HG03064 (cell line): ENCODE results near the gene SFMBT1.

Experiments
- ATAC-seq: cut with Tn5 transposase; IDR thresholded peaks from one replicate; pipeline ENCODE4 v1.9.1; 2021; ENCODE audit warnings: low read depth; ENCODE audit not compliant: unreplicated experiment

SFMBT1 gene

GRCh38 chr3:52925405-52926313 is 120.2 kb downstream of the SFMBT1 start:
- no peak for ATAC-seq

DNA sequence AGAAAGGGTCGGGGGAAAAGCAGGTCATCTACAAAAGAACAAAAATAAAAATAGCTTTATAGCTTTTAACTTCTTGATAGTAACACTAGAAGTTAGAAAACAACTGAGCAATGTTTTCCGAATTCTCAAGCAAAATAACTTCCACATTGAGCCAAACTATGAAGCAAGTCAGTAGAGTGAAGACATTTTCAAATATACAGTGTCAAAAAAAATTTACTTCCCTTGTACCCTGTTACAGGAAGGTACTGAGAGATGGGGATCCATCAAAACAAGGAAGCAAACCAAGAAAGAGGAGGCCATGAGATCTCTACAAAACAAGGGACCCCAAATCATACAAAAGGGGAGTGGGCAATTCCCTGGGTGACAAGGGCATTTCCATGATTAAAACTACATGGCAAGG is 121.9 kb downstream of the SFMBT1 start:
- ATAC-seq: no peak

GRCh38 chr3:52920841-52921240 is 125.0 kb downstream of the SFMBT1 start:
- no peak for ATAC-seq

GRCh38 chr3:52917044-52917443 is 128.8 kb downstream of the SFMBT1 start:
- no peak for ATAC-seq

DNA sequence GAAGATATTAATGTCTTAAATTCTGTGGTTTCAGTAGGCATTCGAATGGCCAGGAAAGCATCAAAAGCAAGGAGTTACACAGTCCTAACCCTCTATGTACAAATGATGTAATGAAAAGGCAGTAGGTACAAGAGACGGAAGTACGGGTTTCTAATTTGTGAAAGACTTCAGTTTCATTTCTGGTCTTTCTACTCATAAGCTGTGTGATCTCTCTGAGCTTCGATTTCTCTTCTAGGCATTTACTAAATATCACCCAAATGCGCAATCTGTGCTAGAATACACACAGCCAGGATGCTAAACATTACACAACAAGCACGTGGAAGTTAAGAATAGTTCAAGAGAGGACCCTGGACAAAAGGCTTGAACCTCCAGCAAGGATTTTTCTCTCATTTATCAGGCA is 130.6 kb downstream of the SFMBT1 start:
- no peak for ATAC-seq

- no peak for ATAC-seq
Observed at GRCh38 chr3:52912885-52913731, 132.8 kb downstream of the SFMBT1 start.

DNA sequence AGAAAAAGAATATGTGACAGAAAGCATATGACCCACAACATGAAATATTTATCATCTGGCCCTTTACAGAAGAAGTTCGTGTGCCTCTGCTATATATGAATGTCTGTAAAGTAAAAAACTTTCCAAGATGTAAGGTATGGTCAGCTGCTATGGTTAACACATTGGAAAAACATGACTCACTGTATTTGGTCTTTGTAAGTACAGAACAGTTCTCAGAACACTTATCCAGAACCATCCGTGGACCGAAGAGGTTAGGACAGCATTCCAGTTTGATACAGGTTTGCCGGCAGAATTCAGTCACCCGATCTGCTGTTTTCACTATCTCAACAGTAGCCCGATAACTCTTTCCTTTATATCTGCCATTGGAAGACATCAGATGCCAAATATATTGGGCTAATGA is 135.1 kb downstream of the SFMBT1 start:
- ATAC-seq: no peak

GRCh38 chr3:52907497-52907896 is 138.4 kb downstream of the SFMBT1 start:
- ATAC-seq: no peak

GRCh38 chr3:52904552-52904951 is 141.3 kb downstream of the SFMBT1 start:
- ATAC-seq: no peak

DNA sequence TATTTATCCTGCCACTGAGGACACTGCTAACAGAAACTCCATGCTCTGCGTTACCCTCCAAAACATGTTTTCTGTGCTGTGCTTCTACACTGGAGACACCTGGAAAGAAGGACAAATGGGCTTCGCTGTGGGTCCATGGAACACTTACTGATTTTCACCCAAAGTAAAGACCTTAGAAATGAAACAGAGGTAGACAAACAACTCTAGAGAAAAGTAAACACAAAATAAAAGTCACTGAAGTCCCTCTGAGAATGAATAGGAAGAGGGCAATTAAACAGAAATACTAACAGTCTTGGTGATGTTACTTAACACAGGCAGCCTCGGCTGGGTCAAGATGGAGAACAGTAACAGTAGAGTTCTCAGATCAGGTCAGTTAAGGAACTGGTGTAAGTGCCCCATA is 141.9 kb downstream of the SFMBT1 start:
- no peak for ATAC-seq

GRCh38 chr3:52897130-52898122 is 148.4 kb downstream of the SFMBT1 start, which contains the start of gene STIMATE:
STIMATE (minus strand) TSS chr3:52897548; CDS start chr3:52897450, 98 bp downstream.
- ATAC-seq: peak; percentile 84

DNA sequence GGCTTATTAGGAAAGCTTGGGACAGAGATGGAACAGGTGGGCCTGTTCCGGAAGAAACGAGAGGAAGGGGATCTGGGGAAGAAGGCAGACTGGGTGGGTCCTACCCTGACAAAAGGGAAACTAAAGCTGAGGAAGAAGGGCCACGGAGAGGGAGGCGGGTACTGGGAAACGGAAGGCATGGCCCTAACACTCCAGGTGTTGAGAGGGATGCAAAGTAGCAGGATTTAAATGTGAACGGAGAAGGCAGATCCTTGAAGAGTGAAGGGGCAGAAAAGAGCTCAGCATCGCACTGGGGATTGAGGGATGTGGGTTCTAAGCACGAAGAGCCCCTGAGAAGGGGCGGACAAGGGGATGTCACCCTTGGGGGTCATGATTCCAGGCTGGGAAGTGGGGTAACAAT is 149.3 kb downstream of the SFMBT1 start:
- no peak for ATAC-seq

- no peak for ATAC-seq
Observed at GRCh38 chr3:52896151-52896550, 149.7 kb downstream of the SFMBT1 start.

- ATAC-seq: no peak
Observed at GRCh38 chr3:52895418-52895817, 150.5 kb downstream of the SFMBT1 start.

DNA sequence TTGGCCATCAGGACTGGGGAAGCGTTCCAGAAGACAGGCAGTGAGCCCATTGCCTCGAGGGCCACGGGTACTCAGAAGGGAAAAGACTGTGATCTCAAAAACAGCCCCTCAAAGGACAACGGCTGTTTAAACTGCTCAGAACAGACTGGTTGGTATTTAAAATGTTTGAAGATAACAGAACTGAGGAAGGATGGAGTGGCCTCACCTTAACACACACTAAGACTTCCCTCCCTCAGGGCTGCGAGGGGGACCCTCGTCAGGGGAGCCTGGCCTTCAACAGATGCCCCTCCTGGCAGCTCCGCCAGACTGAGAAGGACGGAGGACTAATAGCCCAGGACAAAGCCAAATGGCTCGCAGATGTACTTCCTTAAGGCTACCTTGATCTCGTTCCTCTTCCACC is 151.1 kb downstream of the SFMBT1 start:
- ATAC-seq: no peak

DNA sequence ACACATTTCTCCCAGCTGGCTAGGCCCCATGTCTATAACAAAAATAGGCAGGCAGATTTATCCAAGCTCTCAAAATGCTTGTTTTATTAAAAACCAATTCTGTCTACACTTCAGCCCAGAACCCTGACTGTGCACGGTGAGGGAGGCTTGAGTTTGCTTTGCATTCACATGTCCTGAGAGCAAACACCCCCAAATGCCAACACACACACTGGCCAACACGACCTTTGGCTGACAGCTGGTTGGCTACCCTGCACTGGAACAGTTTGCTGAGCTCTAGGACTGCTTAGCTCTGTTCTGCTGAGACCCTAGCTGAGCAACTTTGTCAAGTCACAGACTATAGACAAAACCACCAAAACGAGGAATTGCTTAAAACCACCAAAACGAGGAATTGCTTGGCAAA is 152.2 kb downstream of the SFMBT1 start:
- ATAC-seq: no peak

DNA sequence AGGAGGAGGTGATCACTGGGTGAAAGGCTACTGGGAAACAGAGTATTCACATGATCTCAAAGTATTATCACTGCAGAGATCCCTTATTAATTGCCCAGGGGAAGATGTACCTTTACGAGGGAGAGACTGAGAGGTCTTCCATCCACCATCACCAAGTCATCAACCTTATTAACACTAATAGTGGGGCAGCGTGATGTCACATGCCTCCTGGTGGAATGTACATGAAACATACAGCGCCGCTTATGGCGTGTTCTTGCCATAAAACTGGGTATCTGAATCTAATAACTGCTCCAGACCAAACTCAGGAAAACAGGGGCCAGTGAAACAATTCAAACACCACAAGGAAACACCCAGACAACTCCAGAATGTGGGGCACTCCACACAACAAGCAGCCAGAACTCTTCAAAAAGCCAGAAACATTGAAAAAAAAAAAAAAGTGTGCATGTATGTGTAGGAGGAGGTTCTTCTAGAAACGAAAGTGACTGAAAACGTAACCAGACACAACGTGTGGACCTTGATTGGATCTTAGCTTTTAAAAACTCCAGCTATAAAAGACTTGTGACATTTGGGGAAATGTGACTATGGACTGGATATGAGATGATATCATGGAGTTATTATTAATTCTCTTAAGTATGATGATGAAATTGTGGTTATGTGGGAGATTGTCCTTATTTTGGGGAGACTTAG is 153.1 kb downstream of the SFMBT1 start:
- ATAC-seq: no peak

GRCh38 chr3:52892290-52892624 is 153.6 kb downstream of the SFMBT1 start:
- ATAC-seq: no peak

DNA sequence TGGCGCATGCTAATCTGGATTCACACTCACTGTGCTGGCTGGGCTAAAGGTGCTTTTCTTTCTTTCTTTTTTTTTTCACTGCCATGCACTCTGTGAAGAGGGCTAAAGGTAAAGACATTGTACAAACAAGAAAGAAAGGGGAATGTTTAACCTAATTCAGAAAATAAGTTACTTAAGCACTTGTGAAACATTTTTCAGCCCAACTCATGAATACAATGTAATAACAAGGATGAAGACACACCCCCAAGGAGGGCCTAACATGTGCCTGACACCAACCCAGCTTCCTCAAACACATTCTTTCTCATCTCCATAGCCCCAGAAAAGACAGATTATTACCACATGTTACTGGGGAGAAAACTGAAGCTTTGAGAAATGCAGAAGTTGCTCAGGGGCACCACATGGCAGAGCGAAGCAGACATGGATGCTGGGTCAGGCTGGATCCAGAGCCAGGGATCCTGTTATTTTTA is 154.2 kb downstream of the SFMBT1 start:
- ATAC-seq: no peak

DNA sequence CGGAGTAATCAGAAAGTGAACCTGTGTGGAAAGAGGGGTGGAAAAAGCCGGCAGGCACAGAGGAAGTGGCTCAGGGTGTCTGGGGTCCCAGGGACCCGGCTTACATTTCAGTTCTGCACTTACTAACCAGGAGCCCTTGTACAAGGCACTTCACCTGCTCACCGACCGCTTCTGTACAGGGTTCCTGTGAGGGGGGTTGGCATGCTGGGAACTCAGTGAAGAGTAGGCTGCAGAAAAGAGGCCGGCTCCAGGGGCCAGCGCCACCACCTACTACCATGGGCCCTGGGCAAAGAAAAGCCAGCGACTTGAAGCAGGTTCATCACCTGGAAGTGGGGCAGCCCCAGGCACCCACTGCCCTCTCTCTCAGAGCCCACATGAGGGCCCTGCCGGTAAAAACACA is 154.7 kb downstream of the SFMBT1 start:
- no peak for ATAC-seq
